ENCODE measurements around the gene YARS1.

The YARS1 gene

GRCh38 chr1:32761936-32762335 is 55.2 kb downstream of the YARS1 start:
- no peak for DNase-seq

GRCh38 chr1:32761253-32761877 is 55.8 kb downstream of the YARS1 start:
- DNase-seq: peak; percentile 12

GRCh38 chr1:32759997-32760623 is 57.0 kb downstream of the YARS1 start:
- no peak for DNase-seq

GRCh38 chr1:32759521-32759981 is 57.6 kb downstream of the YARS1 start:
- DNase-seq: no peak

- DNase-seq: no peak
These were observed 58.2 kb downstream of the YARS1 start for GRCh38 chr1:32758795-32759430.

GRCh38 chr1:32758177-32758794 is 58.9 kb downstream of the YARS1 start:
- no peak for DNase-seq

GRCh38 chr1:32757213-32757895 is 59.8 kb downstream of the YARS1 start:
- DNase-seq: no peak

GRCh38 chr1:32755810-32756159 is 61.4 kb downstream of the YARS1 start:
- no peak for DNase-seq

- DNase-seq: no peak
These were observed 61.9 kb downstream of the YARS1 start for GRCh38 chr1:32755098-32755809.

GRCh38 chr1:32754317-32755097 is 62.7 kb downstream of the YARS1 start:
- DNase-seq: no peak

GRCh38 chr1:32753532-32754316 is 63.4 kb downstream of the YARS1 start:
- DNase-seq: peak; percentile 20

GRCh38 chr1:32749771-32750170 is 67.4 kb downstream of the YARS1 start:
- DNase-seq: no peak

GRCh38 chr1:32749332-32749731 is 67.8 kb downstream of the YARS1 start:
- no peak for DNase-seq

GRCh38 chr1:32748926-32749325 is 68.2 kb downstream of the YARS1 start:
- no peak for DNase-seq

GRCh38 chr1:32748348-32748747 is 68.8 kb downstream of the YARS1 start:
- DNase-seq: no peak

- DNase-seq: no peak
These were observed 71.0 kb downstream of the YARS1 start for GRCh38 chr1:32746130-32746529.

GRCh38 chr1:32744071-32744425 is 73.1 kb downstream of the YARS1 start:
- DNase-seq: no peak

- no peak for DNase-seq
These were observed 73.6 kb downstream of the YARS1 start for GRCh38 chr1:32743380-32744070.

GRCh38 chr1:32742956-32743355 is 74.2 kb downstream of the YARS1 start:
- no peak for DNase-seq

- DNase-seq: no peak
These were observed 74.8 kb downstream of the YARS1 start for GRCh38 chr1:32742199-32742947.
